Measurements from ENCODE around the gene CD82.
A peak's percentile ranks its signal among the peaks of the same experiment; 100 is the strongest.

The CD82 gene

GRCh38 chr11:44578279-44578678, 12.8 kb downstream of the CD82 start:
- DNase-seq: no peak

- no peak for DNase-seq
Observed at GRCh38 chr11:44579302-44579761, 13.9 kb downstream of the CD82 start.

GRCh38 chr11:44580701-44581100, 15.2 kb downstream of the CD82 start:
- DNase-seq: no peak

DNA sequence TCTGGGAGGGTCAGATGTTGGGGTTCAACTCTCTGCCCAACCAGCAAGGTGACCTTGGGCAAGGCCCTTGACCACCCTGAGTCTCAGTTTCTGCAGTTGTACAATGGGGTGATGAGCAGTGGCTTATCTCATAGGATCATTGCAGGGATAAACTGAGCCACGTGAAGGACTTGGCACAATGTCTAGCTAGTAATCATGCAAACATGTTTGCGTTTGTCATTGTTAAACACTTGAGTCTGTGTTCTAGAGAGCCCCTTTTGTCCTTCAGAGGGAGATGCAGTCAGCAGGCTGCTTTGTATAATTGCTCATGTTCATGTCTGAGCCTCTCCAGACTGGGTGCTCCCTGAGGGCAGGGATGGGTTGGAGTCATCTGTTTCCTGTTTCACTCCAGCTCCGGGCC, 15.8 kb downstream of the CD82 start:
- DNase-seq: no peak

- no peak for DNase-seq
Observed at GRCh38 chr11:44582641-44583352, 17.3 kb downstream of the CD82 start.

GRCh38 chr11:44583353-44583669, 17.8 kb downstream of the CD82 start:
- DNase-seq: no peak

GRCh38 chr11:44585421-44585820, 20.0 kb downstream of the CD82 start:
- no peak for DNase-seq

GRCh38 chr11:44589301-44589700, 23.8 kb downstream of the CD82 start:
- no peak for DNase-seq

GRCh38 chr11:44590769-44591168, 25.3 kb downstream of the CD82 start:
- DNase-seq: no peak

- DNase-seq: no peak
Observed at GRCh38 chr11:44591557-44591956, 26.1 kb downstream of the CD82 start.

DNA sequence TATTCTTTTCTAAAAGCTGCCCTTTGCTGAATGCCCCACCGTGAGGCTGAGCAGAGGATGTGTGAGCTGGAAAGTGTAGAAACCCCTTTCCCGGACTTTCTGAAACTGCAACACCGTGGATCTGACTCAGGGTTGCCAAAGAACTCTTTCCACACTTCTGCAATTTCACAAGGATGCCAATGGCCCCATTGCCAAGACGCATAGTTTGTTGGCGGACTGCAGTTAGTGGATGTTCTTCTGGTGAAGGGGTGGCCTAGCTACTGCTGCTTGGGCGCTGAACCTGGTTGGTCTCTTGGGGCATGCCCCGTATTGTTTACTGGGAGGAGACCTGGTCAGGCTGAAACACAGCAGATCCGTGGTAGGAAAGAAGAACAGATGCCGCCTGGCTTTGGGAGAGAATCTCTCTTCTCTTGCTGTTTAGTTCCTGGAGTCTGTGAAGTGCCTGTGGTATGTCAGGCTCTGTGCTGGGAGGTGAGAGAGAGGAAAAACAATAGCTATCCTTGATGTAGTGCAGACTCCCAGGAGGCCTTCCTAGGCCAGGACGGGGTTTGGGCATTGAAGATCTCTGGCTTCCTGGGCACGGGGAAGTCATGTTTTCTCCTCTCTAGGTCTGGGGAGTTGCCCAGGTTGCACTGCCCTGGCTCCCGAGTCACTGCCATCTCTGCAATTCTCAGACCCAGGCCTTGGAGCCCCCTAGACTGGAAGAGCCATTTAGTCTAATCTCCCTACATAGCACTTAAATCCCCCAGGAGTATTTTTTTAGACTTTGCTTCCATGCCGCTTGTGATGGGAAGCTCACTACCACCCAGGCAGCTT, 26.9 kb downstream of the CD82 start:
- DNase-seq: no peak

DNA sequence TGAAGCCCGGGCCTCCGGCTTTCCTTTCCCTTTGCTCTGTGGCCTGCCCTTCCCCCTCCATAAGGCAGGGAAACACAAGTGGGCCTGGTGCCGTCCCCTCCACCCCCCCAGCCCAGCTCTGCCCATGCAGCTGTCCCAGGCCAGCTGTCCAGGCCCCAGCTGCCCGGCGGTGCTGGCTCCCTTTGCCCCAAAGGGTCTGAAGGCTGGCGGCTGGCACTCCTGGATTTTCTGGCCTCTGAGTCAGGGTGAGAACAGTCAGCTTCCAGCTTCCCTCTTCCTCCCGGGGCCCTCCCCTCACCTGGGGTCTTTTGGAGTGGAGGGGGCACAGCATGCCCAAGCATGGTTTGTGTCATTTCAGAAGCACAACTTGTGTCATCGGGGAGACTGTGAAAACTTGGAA, 27.8 kb downstream of the CD82 start:
- DNase-seq: no peak

DNA sequence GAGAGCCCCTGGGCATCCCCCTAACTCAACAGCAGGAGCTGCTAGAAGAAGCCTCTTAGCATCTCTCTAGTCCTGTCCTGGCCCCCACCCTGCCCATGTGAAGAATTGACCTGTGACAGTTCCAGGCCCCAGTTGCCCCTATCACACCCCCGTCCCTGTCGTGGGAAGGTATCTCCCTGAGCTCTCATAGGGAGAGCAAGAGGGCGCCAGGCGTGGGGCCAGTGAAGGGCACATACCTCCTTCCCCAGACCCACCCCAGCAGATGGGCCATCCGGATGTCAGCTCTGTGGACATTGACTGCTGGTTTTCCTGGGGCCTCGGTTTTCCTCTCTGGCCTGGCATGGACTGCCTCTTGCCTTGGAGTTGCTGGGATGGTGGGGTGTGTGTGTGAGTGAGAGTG, 29.5 kb downstream of the CD82 start:
- DNase-seq: no peak

- DNase-seq: no peak
Observed at GRCh38 chr11:44595964-44596381, 30.5 kb downstream of the CD82 start.

DNA sequence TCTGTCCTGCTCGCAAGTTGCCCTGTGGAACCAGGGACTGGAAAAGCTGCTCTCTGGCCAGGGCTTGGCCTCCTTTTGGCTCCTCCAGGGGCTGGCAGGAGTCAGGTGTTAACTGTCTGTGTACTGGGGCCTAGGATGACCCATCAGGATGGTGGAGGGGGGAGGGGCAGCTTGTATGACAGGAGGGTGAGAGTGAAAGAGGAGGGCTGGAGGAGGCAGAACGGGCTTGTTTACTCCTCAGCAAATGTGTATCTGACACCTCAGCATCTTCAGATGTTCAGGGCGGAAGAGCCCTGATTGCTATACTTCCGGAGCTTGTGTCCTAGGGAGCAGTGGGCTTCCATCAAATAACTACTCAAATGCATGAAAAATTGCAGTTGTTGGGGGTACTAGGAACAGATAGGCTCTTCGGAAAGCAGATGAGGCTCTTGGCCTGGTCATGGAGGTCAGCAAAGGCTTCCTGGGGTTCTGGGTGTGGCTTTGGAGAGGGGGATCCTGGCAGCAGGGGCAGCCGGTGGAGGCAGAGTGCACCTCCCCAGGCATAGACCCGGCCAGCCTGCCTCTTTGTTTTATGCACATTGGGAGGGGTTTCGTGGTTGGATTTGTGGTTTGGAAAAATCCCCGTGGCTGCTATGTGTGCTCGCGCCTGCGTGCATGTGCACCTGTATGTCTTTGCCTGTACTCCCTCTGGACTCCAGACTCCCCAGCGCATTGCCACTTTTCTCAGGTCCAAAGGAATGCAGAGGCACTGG, 31.2 kb downstream of the CD82 start:
- peak; percentile 66 for DNase-seq

- no peak for DNase-seq
Observed at GRCh38 chr11:44597358-44598012, 32.0 kb downstream of the CD82 start.

GRCh38 chr11:44598831-44599230, 33.4 kb downstream of the CD82 start:
- DNase-seq: no peak

GRCh38 chr11:44600261-44600660, 34.8 kb downstream of the CD82 start:
- DNase-seq: no peak

DNA sequence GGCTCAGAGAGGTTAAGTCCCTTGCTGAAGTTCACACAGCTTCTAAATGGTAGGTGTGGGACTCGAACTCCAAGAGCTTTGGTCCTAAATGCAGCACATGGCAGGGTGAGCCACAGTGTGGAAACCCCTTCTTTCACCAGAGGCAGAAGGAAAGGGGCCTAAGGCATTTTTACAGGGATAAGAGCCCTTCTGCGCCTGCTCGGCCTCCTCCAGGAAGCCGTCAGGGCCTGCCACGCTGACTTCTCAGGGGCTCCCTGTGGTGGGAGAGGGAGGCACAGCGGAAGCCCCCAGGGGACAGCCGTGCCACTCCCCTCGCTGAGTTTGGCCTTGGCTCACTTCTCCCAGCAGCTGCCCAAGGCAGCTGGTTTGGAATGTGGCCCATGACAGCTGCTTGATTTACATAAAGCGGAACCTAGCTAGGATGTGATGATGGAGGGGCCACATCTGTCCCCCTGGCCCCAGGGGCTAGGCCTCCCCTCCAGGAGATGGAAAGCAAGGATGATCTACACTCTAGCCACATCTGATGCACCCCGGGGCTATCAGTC, 35.4 kb downstream of the CD82 start:
- no peak for DNase-seq

DNA sequence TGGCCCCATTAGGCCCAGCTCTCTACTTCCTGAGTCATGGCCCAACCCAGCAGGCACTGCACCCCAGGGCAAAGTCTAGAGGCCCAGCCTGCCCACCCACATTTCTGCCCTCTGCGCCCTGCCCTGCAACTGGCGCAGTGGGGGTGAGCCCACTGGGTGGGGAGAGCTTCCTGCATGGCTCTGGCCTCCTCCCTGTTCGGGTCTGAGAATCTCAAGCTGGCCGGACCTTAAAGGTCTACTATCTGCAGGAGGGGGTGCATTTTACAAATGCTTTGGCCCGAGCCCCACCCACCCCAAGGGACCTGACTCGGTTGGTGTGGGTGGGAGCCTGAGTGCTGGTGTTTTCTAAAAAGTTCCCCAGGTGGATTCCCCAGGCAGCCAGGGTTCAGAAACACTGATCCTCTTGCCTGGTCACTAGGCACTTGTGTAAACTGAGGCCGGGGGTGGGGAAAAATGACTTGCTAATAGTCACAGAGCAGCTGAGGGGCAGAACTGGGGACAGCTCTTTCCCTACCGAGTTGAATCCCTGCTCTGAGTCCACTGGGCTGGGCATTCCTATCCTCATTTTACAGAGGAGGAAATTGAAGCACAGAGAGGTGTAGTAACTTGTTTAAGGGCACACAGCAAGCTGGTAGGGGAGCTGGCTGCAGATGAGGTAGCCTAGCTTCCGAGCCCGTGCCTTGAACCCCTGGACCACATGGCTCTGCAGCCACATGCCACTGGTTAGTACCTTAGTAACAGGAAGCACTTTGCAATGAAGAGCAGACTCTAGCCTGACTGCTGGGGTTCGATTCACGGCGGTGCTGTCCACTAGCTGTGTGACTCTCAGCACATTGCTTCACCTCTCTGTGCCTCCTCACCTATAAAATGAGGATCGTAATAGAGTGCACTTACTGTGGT, 36.3 kb downstream of the CD82 start:
- DNase-seq: no peak

DNA sequence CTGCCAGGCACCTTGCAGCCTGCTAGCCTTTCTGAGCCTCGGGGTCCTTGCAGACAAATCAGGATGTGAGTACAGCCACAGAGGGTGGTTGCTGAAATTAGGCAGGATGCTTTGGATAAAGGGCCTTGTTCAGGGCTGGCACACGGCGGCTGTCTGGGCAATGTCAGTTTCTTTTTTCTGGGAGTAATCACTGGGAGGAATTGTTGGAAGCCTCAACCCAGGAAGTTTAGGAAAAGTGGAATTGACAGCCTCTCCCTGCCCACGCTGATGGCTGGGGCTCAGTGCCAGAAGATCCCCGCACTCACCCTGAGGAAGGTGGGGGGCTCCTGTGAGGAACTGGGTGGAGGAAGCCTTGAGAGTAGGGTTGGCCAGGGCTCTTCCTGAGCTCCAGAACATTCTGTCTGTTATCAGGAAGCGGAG, 37.4 kb downstream of the CD82 start:
- DNase-seq: no peak

GRCh38 chr11:44604171-44604581, 38.7 kb downstream of the CD82 start:
- no peak for DNase-seq
